Neural cell (in vitro differentiated cells): Measurements from ENCODE around the gene TAF1C. TPM values are rescaled to one million over a fixed set of nuclear protein-coding genes. Genes with fewer than 3 reads are reported as not detected.

Source experiments
- H2AFZ ChIP-seq: fragments of 200-600, 300-800 bp; sonication (generic), shearing (Covaris generic); 2 replicates; pipeline ENCODE4 v1.6.0; 2014; ENCODE audit warnings: low read depth, mild to moderate bottlenecking, antibody characterized with exemption, low read length, moderate library complexity
- H3F3A ChIP-seq: fragments of 200-600 bp; shearing (Covaris generic); 2 replicates; pipeline ENCODE4 v1.6.1; 2016; ENCODE audit warnings: mild to moderate bottlenecking, moderate library complexity, mixed read lengths, antibody characterized with exemption, low read length; ENCODE audit not compliant: insufficient read depth, poor library complexity, severe bottlenecking
- H3K27ac ChIP-seq: fragments of 200-600, 300-800 bp; sonication (generic), shearing (Covaris generic); 2 replicates; pipeline ENCODE4 v1.5.1; 2014; ENCODE audit warnings: mild to moderate bottlenecking, low read length, moderate library complexity
- H3K27me3 ChIP-seq: fragments of 300-800, 200-600 bp; sonication (generic), shearing (Covaris generic); 2 replicates; pipeline ENCODE4 v1.6.0; 2014; ENCODE audit warnings: mild to moderate bottlenecking, low read depth, low read length, moderate library complexity; ENCODE audit not compliant: insufficient read depth
- H3K36me3 ChIP-seq: fragments of 300-800, 200-600 bp; sonication (generic), shearing (Covaris generic); 2 replicates; pipeline ENCODE4 v1.5.1; 2014; ENCODE audit warnings: mild to moderate bottlenecking, antibody characterized with exemption, low read length, moderate library complexity; ENCODE audit not compliant: insufficient read depth
- H3K4me2 ChIP-seq: fragments of 300-800, 200-600 bp; sonication (generic), shearing (Covaris generic); 2 replicates; pipeline ENCODE4 v1.6.0; 2014; ENCODE audit warnings: mild to moderate bottlenecking, low read length
- H3K4me3 ChIP-seq: fragments of 300-800, 200-600 bp; sonication (generic), shearing (Covaris generic); 2 replicates; pipeline ENCODE4 v1.5.1; 2014; ENCODE audit warnings: mild to moderate bottlenecking, low read length, moderate library complexity
- H3K79me2 ChIP-seq: fragments of 200-600 bp; shearing (Covaris generic); replicated peaks from 2 replicates; pipeline ENCODE4 v1.6.0; 2014; ENCODE audit warnings: mild to moderate bottlenecking, low read length, moderate library complexity; ENCODE audit not compliant: insufficient read depth
- H3K9ac ChIP-seq: fragments of 300-800, 200-600 bp; sonication (generic), shearing (Covaris generic); 2 replicates; pipeline ENCODE4 v1.6.1; 2016; ENCODE audit warnings: mild to moderate bottlenecking, low read length, mixed read lengths
- H3K9me2 ChIP-seq: fragments of 200-600 bp; shearing (Covaris generic); 2 replicates; pipeline ENCODE4 v1.6.1; 2016; ENCODE audit warnings: mild to moderate bottlenecking, low read length, mixed read lengths; ENCODE audit not compliant: insufficient read depth
- H3K9me3 ChIP-seq: fragments of 200-600, 300-800 bp; sonication (generic), shearing (Covaris generic); 2 replicates; pipeline ENCODE4 v1.6.1; 2016; ENCODE audit warnings: mild to moderate bottlenecking, mixed run types, low read length, moderate library complexity, mixed read lengths
- H4K20me1 ChIP-seq: fragments of 200-600 bp; shearing (Covaris generic); 2 replicates; pipeline ENCODE4 v1.6.1; 2016; ENCODE audit warnings: mild to moderate bottlenecking, mixed run types; ENCODE audit not compliant: insufficient read depth
- EP300 ChIP-seq: fragments of 450-650 bp; conservative IDR thresholded peaks from 2 replicates; pipeline ENCODE4 v1.6.1; 2014; ENCODE audit warnings: antibody characterized with exemption, mild to moderate bottlenecking, moderate library complexity; ENCODE audit not compliant: poor library complexity, severe bottlenecking
- EZH2 ChIP-seq: fragments of 200-600, 300-800 bp; shearing (Covaris generic), sonication (generic); IDR thresholded peaks from 2 replicates; pipeline ENCODE4 v1.6.1; 2014; ENCODE audit warnings: antibody characterized with exemption, low read length, borderline replicate concordance, mild to moderate bottlenecking; ENCODE audit not compliant: insufficient read depth, poor library complexity, severe bottlenecking
- MXI1 ChIP-seq: fragments of 450-650 bp; conservative IDR thresholded peaks from 2 replicates; pipeline ENCODE4 v1.6.1; 2014; ENCODE audit warnings: antibody characterized with exemption, mild to moderate bottlenecking; ENCODE audit not compliant: poor library complexity, severe bottlenecking
- POLR2AphosphoS5 ChIP-seq: IDR thresholded peaks from 2 replicates; pipeline ENCODE4 v1.6.1; 2012
- RAD21 ChIP-seq: fragments of 450-650 bp; conservative IDR thresholded peaks from 2 replicates; pipeline ENCODE4 v1.6.1; 2014; ENCODE audit warnings: antibody characterized with exemption, mild to moderate bottlenecking, moderate library complexity
- SMC3 ChIP-seq: fragments of 450-650 bp; conservative IDR thresholded peaks from 2 replicates; pipeline ENCODE4 v1.6.1; 2014; ENCODE audit warnings: antibody characterized with exemption, mild to moderate bottlenecking, moderate library complexity; ENCODE audit not compliant: poor library complexity
- TAF1 ChIP-seq: IDR thresholded peaks from 2 replicates; pipeline ENCODE4 v1.6.1; 2012; ENCODE audit warnings: low read depth
- polyA plus RNA-seq: library from polyadenylated mRNA; depleted of rRNA; stranded (reverse); fragments of >200 nt; gene quantifications from 2 replicates; pipeline ENCODE4 v1.2.3, GENCODE V29; 2014
- TF ChIP-seq, protein P1 (sequence below): fragments of 450-650 bp; IDR thresholded peaks from 2 replicates; pipeline ENCODE4 v1.5.1; 2014; ENCODE audit warnings: antibody characterized with exemption, mild to moderate bottlenecking, moderate library complexity; ENCODE audit not compliant: poor library complexity, severe bottlenecking
- TF ChIP-seq, protein P2 (sequence below): IDR thresholded peaks from 2 replicates; pipeline ENCODE4 v1.6.1; 2012; ENCODE audit warnings: borderline replicate concordance

The TAF1C gene
- polyA plus RNA-seq, 1 donor from 2014 or later, result 25.5 TPM

DNA sequence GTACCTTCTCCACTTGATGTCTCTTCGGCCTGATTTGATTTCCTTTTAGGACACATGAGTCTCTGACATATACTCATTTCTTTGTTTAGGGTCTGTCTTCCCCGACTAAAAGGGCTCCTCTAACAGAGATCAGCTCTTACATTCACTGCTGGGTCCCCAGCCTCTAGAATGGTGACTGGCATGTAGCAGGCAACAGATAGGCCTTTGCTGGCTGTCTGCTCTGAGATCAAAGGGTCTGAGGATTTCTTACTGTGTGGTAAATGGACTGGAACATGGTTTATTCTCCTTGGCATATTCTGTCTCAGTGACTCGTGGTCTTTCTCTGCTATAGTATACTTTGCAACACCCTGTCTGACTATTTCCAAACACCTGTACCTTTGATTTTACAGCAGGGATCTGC is 25.1 kb downstream of the TAF1C start:
- no peak overlapping the region for H3K4me2 ChIP-seq
- H3K27ac ChIP-seq, result no peak overlapping the region
- no peaks in the 10 kb centered on the region for H3K36me3 ChIP-seq
- no peak overlapping the region for H3K4me3 ChIP-seq
- H3K9ac ChIP-seq, result no peak overlapping the region
- H3F3A ChIP-seq, result no peaks in the 10 kb centered on the region
- no peaks in the 10 kb centered on the region for H3K79me2 ChIP-seq
- no peaks in the 10 kb centered on the region for H3K27me3 ChIP-seq
- H2AFZ ChIP-seq, result no peak overlapping the region
- no peaks in the 10 kb centered on the region for H3K9me3 ChIP-seq
- TF ChIP-seq EZH2 (no peak), TAF1 (no peak), MXI1 (no peak), SMC3 (no peak), EP300 (no peak), RAD21 (no peak), POLR2AphosphoS5 (no peak)
- TF ChIP-seq, protein P1, sequence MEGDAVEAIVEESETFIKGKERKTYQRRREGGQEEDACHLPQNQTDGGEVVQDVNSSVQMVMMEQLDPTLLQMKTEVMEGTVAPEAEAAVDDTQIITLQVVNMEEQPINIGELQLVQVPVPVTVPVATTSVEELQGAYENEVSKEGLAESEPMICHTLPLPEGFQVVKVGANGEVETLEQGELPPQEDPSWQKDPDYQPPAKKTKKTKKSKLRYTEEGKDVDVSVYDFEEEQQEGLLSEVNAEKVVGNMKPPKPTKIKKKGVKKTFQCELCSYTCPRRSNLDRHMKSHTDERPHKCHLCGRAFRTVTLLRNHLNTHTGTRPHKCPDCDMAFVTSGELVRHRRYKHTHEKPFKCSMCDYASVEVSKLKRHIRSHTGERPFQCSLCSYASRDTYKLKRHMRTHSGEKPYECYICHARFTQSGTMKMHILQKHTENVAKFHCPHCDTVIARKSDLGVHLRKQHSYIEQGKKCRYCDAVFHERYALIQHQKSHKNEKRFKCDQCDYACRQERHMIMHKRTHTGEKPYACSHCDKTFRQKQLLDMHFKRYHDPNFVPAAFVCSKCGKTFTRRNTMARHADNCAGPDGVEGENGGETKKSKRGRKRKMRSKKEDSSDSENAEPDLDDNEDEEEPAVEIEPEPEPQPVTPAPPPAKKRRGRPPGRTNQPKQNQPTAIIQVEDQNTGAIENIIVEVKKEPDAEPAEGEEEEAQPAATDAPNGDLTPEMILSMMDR, result no peak
- TF ChIP-seq, protein P2, sequence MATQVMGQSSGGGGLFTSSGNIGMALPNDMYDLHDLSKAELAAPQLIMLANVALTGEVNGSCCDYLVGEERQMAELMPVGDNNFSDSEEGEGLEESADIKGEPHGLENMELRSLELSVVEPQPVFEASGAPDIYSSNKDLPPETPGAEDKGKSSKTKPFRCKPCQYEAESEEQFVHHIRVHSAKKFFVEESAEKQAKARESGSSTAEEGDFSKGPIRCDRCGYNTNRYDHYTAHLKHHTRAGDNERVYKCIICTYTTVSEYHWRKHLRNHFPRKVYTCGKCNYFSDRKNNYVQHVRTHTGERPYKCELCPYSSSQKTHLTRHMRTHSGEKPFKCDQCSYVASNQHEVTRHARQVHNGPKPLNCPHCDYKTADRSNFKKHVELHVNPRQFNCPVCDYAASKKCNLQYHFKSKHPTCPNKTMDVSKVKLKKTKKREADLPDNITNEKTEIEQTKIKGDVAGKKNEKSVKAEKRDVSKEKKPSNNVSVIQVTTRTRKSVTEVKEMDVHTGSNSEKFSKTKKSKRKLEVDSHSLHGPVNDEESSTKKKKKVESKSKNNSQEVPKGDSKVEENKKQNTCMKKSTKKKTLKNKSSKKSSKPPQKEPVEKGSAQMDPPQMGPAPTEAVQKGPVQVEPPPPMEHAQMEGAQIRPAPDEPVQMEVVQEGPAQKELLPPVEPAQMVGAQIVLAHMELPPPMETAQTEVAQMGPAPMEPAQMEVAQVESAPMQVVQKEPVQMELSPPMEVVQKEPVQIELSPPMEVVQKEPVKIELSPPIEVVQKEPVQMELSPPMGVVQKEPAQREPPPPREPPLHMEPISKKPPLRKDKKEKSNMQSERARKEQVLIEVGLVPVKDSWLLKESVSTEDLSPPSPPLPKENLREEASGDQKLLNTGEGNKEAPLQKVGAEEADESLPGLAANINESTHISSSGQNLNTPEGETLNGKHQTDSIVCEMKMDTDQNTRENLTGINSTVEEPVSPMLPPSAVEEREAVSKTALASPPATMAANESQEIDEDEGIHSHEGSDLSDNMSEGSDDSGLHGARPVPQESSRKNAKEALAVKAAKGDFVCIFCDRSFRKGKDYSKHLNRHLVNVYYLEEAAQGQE, result no peak
- H4K20me1 ChIP-seq, result no peaks in the 10 kb centered on the region
- no peaks in the 10 kb centered on the region for H3K9me2 ChIP-seq

DNA sequence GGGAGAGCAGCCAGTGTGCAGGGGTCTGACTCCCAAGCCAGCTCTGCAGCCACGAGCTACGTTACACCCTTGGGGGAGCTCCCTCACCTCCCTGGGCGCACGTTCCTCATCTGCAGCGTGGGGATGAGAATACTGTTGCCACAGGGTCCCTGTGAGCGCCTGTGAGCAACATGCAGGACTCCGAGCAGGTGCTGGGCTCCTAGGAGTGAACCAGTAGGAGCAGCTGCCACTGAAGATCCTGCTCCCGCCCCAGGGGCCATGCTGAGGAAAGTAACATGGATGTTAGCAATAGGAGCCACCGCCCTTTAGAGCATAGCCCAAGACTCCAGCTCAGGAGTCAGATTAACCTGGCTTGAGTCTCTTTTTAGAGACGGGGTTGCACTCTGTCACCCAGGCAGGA is 25.8 kb downstream of the TAF1C start:
- no peaks in the 10 kb centered on the region for H3K79me2 ChIP-seq
- no peak overlapping the region for H3K4me2 ChIP-seq
- H4K20me1 ChIP-seq, result no peaks in the 10 kb centered on the region
- no peaks in the 10 kb centered on the region for H3K9me2 ChIP-seq
- no peaks in the 10 kb centered on the region for H3K36me3 ChIP-seq
- no peak overlapping the region for H2AFZ ChIP-seq
- H3K9me3 ChIP-seq, result no peaks in the 10 kb centered on the region
- TF ChIP-seq MXI1 (no peak), EP300 (no peak), EZH2 (no peak)
- TF ChIP-seq, protein P1, result no peak
- TF ChIP-seq, protein P2, result no peak
- no peaks in the 10 kb centered on the region for H3K27me3 ChIP-seq
- H3F3A ChIP-seq, result no peaks in the 10 kb centered on the region
- no peak overlapping the region for H3K9ac ChIP-seq
- H3K27ac ChIP-seq, result no peak overlapping the region
- H3K4me3 ChIP-seq, result no peak overlapping the region
